IPS-15b (cell line): ENCODE measurements around the gene THSD4.

Experiments
- H3K27me3 ChIP-seq: one replicate; pipeline ENCODE4 v1.6.1; 2013; ENCODE audit warnings: low read length; ENCODE audit not compliant: control insufficient read depth, insufficient read depth
- H3K36me3 ChIP-seq: one replicate; pipeline ENCODE4 v1.6.1; 2013; ENCODE audit warnings: low read length; ENCODE audit not compliant: control insufficient read depth, insufficient read depth
- H3K4me1 ChIP-seq: one replicate; pipeline ENCODE4 v1.6.1; 2013; ENCODE audit warnings: mild to moderate bottlenecking, low read length; ENCODE audit not compliant: control insufficient read depth, insufficient read depth
- H3K4me3 ChIP-seq: one replicate; pipeline ENCODE4 v1.5.1; 2013; ENCODE audit warnings: low read depth, low read length
- H3K9ac ChIP-seq: one replicate; pipeline ENCODE4 v1.6.1; 2013; ENCODE audit warnings: low read depth, mild to moderate bottlenecking, low read length
- H3K9me3 ChIP-seq: one replicate; pipeline ENCODE4 v1.6.1; 2013; ENCODE audit warnings: mild to moderate bottlenecking, low read length; ENCODE audit not compliant: control insufficient read depth, insufficient read depth

The THSD4 gene

DNA sequence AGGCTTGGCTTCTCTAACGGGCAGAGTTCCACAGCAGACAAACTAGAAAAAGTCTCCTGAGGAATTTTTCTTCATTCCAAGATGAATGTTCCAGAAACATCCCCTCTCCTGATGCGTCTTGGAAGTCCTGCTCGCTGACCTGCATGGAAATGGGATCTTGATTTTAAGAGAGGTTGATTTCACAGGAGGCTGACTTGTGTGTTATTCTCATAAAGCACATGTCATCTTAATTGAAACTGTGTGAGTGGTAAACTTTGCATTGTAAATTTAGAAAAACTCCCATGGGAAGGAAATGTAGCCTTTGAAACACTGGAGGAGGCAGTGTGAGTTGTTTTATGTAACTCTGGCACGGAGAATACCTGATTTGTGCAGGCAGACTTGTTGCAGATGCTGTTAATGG, 357.3 kb downstream of the THSD4 start:
- H3K9ac ChIP-seq = no peak overlapping the region
- no peaks in the 10 kb centered on the region for H3K9me3 ChIP-seq
- no peak overlapping the region for H3K4me3 ChIP-seq
- H3K27me3 ChIP-seq = no peaks in the 10 kb centered on the region
- no peaks in the 10 kb centered on the region for H3K36me3 ChIP-seq
- no peaks in the 10 kb centered on the region for H3K4me1 ChIP-seq

DNA sequence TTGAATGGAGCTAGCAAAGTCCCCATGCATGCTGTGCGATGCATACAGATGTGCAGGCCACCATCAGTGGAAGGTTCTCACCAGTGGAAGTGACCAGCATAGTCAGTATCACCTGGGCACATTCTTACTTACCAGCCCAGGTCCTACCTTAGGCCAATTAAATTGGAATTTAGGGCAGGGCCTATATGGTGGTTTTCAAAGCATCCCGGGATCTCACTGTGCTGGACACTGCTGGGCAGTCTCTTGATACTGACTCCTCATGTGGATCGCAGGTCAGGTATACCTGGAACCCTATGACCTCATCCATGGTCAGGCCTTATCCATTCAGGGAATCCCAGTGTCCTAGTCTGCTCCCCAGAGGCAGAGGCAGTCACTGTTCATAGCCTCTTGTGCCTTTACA, 358.5 kb downstream of the THSD4 start:
- no peaks in the 10 kb centered on the region for H3K4me1 ChIP-seq
- no peaks in the 10 kb centered on the region for H3K36me3 ChIP-seq
- no peaks in the 10 kb centered on the region for H3K9me3 ChIP-seq
- no peaks in the 10 kb centered on the region for H3K27me3 ChIP-seq
- no peak overlapping the region for H3K9ac ChIP-seq
- no peak overlapping the region for H3K4me3 ChIP-seq

DNA sequence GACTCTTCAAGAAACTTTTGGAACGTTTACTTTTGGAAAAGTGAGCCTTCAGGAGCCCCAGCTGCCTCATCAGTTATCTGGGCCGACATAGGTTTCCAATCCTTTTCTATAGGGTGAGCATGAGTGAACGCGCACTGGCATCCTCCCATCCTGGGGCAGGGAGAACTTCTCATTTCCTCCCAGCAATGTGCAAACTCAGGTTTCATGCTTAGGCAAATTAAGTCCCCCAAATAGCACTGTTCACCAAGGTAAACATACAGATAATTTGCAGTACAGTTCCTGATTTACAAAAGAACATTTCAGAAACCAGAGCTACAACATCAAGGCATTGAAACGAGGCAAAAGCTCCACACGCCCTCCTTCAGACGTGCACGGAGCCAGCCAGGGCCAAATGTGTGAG, 361.6 kb downstream of the THSD4 start:
- no peaks in the 10 kb centered on the region for H3K9me3 ChIP-seq
- H3K9ac ChIP-seq = no peak overlapping the region
- no peak overlapping the region for H3K4me3 ChIP-seq
- H3K4me1 ChIP-seq = no peaks in the 10 kb centered on the region
- H3K27me3 ChIP-seq = no peaks in the 10 kb centered on the region
- no peaks in the 10 kb centered on the region for H3K36me3 ChIP-seq

DNA sequence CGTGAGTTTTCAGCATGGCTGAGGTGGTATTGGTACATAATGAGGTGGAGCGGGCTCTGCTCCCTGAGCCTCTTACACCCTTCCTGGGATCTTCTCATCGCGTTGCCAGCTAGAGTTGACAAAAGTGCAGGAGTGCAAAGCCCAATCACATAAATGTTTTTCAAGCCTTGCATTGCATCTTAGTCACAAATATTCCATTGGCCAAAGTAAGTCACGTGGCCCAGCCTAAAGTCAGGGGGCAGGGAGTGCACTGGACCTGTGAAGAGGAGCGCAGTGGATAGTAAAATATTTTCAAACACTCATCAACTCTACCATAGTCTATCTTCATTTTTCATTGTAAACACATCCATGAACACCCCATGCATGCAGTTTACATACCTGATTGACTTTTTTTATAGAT, 365.3 kb downstream of the THSD4 start:
- no peaks in the 10 kb centered on the region for H3K36me3 ChIP-seq
- no peak overlapping the region for H3K4me3 ChIP-seq
- no peaks in the 10 kb centered on the region for H3K4me1 ChIP-seq
- no peaks in the 10 kb centered on the region for H3K27me3 ChIP-seq
- H3K9ac ChIP-seq = no peak overlapping the region
- H3K9me3 ChIP-seq = no peaks in the 10 kb centered on the region

DNA sequence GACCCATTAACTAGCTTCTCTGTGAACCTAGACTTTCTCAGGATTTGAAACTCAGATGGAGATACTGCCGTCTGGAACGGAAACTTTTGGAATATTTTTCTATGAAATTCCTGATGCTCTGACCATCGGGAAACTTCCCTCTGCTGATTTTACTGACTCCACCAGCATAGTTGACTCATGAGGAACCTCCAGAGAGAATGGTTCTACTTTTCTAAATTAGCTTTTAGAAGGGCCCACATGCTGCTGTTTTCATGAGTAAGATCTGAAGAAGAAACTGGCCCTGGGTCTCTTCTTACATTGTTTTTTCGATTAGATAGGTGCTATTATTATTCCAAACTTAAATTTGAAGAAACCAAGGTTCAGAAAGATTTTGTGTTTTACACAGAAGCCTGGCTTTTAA, 368.8 kb downstream of the THSD4 start:
- Histone ChIP-seq H3K36me3 (no peaks in the 10 kb centered on the region), H3K9me3 (no peaks in the 10 kb centered on the region), H3K4me3 (no peak overlapping the region), H3K27me3 (no peaks in the 10 kb centered on the region), H3K9ac (no peak overlapping the region), H3K4me1 (no peaks in the 10 kb centered on the region)

DNA sequence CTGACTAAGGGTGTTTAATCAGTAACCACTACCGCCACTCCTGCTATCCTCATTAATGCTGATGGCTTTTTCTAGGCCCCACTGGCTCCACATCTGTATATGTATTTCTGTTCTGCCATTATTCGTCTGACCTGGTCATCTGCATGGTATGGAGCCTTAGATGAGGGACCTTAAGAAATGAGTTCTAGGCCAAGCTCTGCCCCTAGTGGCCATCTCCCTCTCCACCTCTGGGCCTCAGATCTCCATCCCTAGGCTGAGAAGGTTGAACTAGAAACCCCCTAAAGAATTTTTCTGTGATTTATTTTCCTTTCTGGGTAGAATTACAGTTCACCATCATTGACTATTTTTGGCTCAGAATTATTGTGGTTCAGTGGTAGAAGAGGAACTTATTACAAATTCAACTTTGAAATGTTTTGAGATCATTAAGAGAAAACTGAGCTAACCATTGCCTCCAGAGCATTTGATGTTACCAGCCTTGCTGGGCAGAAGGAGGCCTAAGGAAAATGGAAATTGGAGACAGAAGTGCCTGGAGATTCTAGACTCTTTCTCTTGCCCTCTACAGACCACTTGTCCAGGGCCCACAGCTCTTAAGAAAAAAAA, 369.9 kb downstream of the THSD4 start:
- Histone ChIP-seq H3K9ac (no peak overlapping the region), H3K27me3 (no peaks in the 10 kb centered on the region), H3K4me3 (no peak overlapping the region), H3K9me3 (no peaks in the 10 kb centered on the region), H3K36me3 (no peaks in the 10 kb centered on the region), H3K4me1 (no peaks in the 10 kb centered on the region)

DNA sequence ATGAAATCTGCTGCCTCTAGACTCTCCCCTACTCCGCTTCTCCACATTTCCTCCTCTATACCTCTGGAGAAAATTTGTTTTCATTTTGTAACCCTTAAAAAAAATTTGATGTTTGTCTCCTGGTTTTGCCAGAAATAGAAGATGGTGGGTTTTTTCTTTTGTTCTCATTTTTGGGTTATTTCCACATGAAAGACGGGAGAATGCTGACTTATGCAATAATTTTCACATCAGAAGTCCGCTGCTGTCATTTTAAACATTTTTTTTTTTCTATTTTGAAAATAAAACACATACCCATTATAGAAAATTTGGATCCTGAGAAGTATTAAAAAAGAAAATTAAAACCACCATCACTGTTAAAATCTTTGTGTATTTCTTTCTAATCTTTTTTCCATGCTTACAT, 374.3 kb downstream of the THSD4 start:
- H3K4me1 ChIP-seq = no peaks in the 10 kb centered on the region
- no peak overlapping the region for H3K9ac ChIP-seq
- H3K27me3 ChIP-seq = no peaks in the 10 kb centered on the region
- no peak overlapping the region for H3K4me3 ChIP-seq
- no peaks in the 10 kb centered on the region for H3K36me3 ChIP-seq
- H3K9me3 ChIP-seq = no peaks in the 10 kb centered on the region

DNA sequence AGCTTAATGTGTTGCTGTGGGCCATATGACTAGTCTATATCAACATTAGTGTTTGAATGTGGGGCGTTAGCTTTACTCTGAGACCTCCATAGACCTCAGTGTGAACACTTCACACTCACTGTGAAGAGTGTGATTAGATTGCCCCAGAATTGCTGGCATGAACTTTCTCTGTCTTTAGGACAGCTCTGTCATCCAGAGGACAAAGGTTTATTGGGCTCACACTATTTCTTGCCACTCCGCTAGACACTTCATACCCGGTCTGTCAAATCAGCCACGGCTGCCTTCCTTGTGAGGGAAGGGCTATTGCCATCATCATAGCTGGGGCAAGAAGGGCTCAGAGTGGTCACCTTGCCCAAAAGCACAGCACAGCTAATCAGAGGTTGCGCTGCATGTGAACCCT, 378.3 kb downstream of the THSD4 start:
- H3K9me3 ChIP-seq = no peaks in the 10 kb centered on the region
- no peaks in the 10 kb centered on the region for H3K36me3 ChIP-seq
- no peaks in the 10 kb centered on the region for H3K4me1 ChIP-seq
- H3K27me3 ChIP-seq = no peaks in the 10 kb centered on the region
- no peak overlapping the region for H3K9ac ChIP-seq
- no peak overlapping the region for H3K4me3 ChIP-seq

DNA sequence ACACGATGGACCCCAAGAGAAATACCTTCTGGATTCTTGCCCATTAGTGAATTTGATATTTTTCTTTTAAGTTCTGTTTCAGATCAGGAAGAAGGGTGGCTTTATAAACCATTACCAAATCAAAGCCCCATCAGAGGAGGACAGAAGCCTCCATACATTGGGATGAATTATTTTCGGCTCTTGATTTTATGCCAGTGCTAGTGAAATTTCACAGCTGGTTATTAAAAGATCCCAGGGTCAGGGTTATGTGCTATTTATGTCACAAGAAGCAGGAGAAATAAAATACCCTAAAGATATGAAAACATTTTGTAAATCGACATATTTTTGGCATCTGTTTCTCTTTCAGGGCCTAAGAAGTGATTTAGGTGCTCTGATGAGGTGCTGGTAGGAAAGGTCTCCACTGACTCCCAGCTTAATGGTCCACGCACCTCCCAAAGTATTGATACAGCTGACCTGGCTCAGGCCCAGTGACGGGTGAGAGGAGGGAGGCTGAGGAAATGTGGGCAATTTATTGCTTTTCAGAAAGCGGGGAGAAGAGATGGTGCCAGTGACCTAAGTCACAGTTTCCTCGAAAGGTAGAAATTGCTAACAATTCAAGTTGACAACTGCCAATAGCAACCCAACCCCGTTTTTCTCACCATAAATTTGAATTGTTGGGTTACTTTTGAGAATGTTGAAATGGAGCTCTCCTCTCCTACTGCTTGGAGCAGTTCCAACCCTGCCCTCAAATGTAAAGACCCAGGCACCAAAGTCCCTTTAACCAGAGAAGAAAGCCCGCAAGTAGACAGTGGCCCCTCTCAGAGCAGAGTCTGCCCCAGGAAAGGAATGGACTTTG, 379.5 kb downstream of the THSD4 start:
- H3K36me3 ChIP-seq = no peaks in the 10 kb centered on the region

DNA sequence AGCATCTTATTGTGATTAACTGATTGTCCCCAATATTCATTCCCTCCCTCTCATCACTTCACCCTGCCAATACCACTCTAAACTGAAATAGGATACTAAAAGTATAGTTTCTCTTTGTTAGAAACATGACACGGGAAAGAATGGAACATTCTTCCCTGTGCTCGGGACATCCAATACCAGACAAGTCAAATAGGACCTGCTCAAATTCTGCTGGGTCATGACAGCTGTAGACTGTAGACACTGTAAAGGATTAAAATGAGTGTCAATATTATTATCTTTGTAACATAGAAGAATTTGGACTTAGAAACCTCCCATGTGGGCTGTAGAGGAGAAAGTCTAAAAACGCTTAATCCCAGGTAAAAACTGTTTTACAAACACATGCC, 380.1 kb downstream of the THSD4 start:
- H3K4me3 ChIP-seq = no peak overlapping the region
- no peaks in the 10 kb centered on the region for H3K9me3 ChIP-seq
- no peaks in the 10 kb centered on the region for H3K36me3 ChIP-seq

More for the DNA sequence above, 379.5 kb downstream of the THSD4 start:
- Histone ChIP-seq H3K4me1 (no peaks in the 10 kb centered on the region), H3K4me3 (no peak overlapping the region), H3K9ac (no peak overlapping the region), H3K9me3 (no peaks in the 10 kb centered on the region), H3K27me3 (no peaks in the 10 kb centered on the region)

DNA sequence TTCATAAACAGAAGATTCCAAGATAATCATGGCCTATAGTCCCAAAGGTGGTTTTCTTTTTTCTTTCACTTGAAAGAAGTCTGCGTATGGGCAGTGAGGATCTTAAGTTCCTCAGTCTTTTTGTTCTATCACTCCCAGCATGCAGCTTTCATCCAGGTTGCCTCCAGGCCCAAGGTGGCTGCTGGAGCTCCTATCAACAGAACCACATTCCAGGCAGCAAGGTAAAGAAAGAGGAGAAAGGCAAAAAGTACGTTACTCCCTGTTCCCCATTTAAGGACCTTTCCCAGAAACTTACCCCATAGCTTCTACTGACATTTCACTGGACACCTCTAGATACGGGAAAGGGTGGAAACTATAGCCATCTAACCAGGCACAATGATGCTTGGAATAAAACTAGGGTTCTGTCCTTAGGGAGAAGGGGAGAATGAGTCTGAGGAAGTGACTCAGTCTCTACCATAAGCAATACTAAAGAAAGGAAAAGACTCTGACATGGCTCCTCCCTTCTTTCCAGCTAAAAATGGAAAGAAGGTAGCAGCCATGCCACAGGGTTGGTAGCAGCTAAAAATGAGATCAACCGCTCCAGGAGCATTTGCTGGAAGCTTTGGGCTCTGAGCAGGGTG, 381.2 kb downstream of the THSD4 start:
- no peaks in the 10 kb centered on the region for H3K9me3 ChIP-seq
- no peaks in the 10 kb centered on the region for H3K36me3 ChIP-seq
- H3K4me1 ChIP-seq = no peaks in the 10 kb centered on the region
- no peak overlapping the region for H3K9ac ChIP-seq
- H3K27me3 ChIP-seq = no peaks in the 10 kb centered on the region
- no peak overlapping the region for H3K4me3 ChIP-seq

More for the DNA sequence above, 380.1 kb downstream of the THSD4 start:
- no peaks in the 10 kb centered on the region for H3K27me3 ChIP-seq
- H3K9ac ChIP-seq = no peak overlapping the region
- H3K4me1 ChIP-seq = no peaks in the 10 kb centered on the region
